Cortex of kidney (tissue), 1 donor: Measurements from ENCODE around the gene CCDC28A.

Experiments
- DNase-seq: peaks from one replicate; lab custom pipeline; 2025; lab: John Stamatoyannopoulos, UW

The CCDC28A gene

GRCh38 chr6:138795809-138796603, 22.4 kb downstream of the CCDC28A start, which contains the start of gene ECT2L:
Gene ECT2L (plus strand): TSS chr6:138796087. CDS start chr6:138813275, 17,188 bp downstream.
- no peak for DNase-seq

- no peak for DNase-seq
Observed at GRCh38 chr6:138796771-138797170, 23.2 kb downstream of the CCDC28A start.

GRCh38 chr6:138797806-138798446, 24.4 kb downstream of the CCDC28A start:
- no peak for DNase-seq

- no peak for DNase-seq
Observed at GRCh38 chr6:138800377-138801150, 27.0 kb downstream of the CCDC28A start.

DNA sequence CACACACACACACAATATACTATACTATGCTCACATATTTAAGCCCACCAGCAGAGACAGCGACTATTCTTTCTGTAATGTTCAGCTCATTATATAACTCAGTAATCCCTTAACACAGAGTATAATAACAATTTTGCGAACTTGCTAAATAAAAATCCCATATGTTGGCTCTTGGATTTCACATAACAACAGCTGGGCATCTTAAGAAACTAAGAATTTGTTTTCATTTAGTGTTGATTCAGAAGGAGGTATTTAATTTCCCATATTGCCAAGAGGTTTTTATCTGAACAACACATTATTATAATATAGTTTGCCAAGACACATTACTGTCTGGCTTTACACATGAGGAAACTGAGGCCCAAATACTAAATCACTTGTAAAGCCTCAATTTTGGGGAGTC, 29.8 kb downstream of the CCDC28A start:
- DNase-seq = no peak

GRCh38 chr6:138803861-138804260, 30.3 kb downstream of the CCDC28A start:
- no peak for DNase-seq

DNA sequence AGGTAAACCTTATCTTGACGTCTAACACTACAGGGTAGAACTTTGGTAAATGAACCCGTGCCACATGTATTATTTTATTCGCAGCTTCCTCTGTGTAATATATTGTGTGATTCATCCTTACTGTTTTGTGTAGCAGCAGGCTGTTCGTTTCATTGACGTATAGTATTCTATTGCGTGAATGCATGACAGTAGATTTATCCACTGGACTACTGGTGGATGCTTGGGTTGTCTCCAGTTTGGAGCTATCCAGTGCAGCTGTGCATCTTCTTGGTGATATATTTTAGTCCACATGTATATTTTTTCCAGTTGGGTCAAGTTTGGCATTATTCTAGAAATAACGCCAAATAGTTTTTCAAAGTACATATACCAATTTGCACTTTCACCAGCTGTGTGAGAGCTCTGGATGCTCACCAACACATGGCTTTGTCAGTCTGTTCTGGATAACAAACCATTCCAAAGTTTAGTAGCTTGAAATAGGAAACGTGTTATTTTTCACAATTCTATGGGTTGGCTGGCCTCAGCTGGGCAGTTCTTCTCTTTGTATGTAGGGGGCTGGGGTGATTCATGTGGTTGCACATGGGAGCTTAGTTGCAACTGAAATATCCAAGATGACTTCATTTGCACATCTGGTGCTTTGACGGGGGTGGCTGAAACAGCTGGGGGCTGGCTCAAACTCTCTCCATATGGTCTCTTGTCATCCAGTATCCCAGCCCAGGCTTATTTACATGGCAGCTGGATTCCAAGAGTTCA, 31.6 kb downstream of the CCDC28A start:
- no peak for DNase-seq

GRCh38 chr6:138806889-138807288, 33.3 kb downstream of the CCDC28A start:
- DNase-seq = no peak

- no peak for DNase-seq
Observed at GRCh38 chr6:138809677-138810076, 36.1 kb downstream of the CCDC28A start.

- DNase-seq = no peak
Observed at GRCh38 chr6:138811866-138812265, 38.3 kb downstream of the CCDC28A start.

GRCh38 chr6:138814179-138814834, 40.7 kb downstream of the CCDC28A start:
- no peak for DNase-seq

GRCh38 chr6:138815221-138815620, 41.7 kb downstream of the CCDC28A start:
- DNase-seq = no peak

DNA sequence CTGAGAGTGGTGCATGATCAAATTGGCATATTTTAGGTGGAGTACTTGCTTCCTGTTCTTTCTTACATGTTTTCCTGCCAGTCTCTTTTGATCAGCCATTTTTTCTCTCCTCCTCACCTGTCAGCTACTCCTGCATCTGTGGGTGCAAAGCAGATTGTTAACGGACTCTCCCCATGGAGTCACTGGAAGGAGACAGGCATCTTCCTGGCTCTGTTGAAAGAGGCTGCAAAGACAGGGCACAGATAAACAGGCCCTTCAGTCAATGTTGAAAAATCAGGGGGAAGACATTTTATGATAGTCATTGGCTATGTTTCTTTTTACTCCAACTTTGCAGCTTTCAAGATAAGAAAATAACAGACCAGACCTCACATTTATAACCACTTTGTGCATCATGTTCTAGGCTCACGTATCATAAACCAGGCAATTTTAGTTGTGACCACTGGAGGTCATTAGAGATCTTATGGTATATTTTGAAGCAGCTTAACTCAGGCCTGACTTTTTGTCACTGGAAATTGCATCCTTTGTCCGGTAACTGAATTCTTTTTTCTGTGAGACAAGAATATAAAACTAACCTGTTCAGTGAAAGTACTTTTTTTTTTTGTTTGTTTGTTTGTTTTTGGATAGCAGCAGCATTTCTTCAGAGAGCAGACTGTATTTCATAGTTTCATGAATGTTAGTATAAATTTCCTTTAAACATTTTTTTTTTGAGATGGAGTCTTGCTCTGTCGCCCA, 42.4 kb downstream of the CCDC28A start:
- no peak for DNase-seq

DNA sequence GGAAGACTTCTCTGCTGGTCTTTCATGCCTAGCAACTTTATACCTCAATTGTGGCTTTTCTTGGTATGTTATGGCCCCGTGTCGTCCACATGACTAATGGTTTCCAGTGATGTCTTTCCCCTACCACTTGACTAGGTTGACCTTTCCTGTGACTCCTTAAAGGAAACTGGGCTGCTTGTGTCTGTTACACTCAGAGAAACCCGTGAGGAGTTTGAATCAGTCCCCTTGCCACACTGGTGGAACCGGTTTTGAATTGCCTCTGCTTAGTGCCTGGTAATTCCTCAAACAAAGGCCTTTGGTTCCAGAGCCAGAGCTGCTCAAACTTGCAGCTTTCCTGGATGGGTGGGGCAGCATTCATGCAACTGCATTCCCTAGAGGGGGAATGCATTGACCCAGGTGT, 44.2 kb downstream of the CCDC28A start:
- DNase-seq = no peak

- no peak for DNase-seq
Observed at GRCh38 chr6:138818496-138819194, 45.1 kb downstream of the CCDC28A start.

DNA sequence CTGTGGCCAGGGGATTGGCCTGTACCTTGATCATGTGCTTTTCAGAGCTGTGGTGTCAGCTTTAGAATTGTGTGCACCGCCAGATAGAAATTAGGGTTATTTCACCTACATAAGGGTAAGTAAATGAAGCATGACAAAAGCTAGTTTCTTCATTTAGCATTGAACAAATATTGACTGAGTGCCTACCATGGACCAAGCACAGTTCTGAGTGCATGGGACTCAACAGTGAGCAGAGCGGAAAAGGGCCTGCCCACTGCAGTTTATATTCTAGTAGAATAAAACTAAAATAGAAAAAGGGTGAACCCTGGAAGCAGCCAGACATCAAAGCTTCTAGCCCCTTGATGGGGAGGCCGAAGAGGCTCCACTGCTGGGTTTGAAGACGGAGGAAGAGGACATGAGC, 48.0 kb downstream of the CCDC28A start:
- DNase-seq = no peak

DNA sequence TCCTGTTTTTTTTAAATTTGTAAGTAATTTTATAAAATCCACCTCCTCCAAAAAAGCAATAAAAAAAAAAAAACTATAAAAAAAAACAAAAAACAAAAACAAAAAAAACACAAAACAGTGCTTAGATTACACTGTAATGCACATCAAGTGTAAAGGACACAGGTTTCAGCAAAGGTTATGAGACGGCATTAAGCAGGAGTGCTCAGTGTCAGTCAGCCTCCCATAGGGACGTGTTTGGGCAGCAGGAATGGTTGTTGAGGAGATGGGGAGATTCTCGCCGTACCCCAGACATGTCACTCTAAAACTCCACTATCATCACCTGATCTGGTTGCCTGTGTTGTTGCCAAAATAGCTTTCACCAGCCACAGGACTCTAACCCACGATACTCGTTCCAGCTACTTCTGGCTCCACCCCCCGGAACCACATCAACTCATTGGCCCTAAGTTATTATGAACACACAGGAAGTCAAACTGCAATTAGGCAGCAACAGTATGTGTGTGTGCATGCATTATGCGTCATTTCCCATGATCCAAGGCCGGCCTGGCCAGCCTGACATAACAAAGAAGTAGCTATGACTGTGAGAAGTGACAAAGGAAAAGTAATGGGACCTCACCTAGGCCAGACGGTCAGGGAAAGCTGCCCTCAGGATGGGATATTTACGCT, 51.0 kb downstream of the CCDC28A start:
- no peak for DNase-seq

DNA sequence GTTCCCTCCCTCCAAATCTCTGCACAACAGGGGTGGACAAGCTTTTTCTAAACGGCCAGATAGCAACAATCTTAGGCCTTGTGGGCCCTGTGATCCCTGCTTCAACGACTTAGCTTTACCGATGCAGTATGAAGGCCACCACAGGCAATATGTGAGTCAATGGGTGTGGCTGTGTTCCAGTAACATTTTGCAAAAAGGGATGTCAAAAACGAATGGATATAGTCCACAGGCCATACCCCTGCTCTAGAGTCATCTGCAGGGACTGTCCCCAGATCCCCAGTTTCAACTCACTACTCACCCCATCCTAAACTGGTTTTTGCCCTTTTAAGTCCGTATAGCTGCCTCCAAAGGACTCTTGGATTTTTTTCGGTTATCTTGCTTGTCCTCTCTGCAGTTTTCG, 56.7 kb downstream of the CCDC28A start:
- DNase-seq = no peak

DNA sequence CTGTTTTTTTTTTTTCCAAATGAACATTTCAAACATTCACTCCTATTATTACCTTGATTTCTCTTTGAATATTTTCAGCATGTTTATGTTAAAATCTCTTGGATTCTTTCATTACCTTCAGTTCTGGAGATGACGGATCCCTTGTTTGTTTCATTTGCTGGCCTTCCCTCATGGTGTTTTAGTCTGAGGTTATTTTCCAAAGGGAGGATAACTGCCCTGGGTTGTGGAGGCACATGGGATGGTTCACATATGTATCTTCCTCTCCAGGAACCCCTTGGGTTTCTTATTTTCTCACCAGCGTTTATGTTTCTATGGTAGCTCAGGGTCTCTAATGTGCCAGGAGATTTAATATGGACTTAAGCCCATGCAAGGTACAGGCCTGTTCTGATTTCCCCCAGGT, 58.6 kb downstream of the CCDC28A start:
- DNase-seq = no peak
